Sigmoid colon (tissue), 7 donors: ENCODE measurements around the gene ZNF24. TPM values are rescaled to one million over a fixed set of nuclear protein-coding genes. Genes with fewer than 3 reads are reported as not detected.

Experiments
- DNase-seq: peaks from one replicate; pipeline ENCODE4 v3.0.0-alpha.2; 2019
- H3K27ac ChIP-seq, 4 donors: fragments of 200-600 bp; sonication (generic); one replicate each; pipeline ENCODE4 v1.5.1; 2016 to 2019; ENCODE audit warnings: mild to moderate bottlenecking in 1 of 4
- H3K27me3 ChIP-seq, 3 donors: fragments of 200-600 bp; sonication (generic); one replicate each; pipeline ENCODE4 v1.5.1; 2019; ENCODE audit warnings: mild to moderate bottlenecking in 1 of 3
- H3K36me3 ChIP-seq, 4 donors: fragments of 200-600 bp; sonication (generic); one replicate each; pipeline ENCODE4 v1.5.1; 2016 to 2019
- H3K4me1 ChIP-seq, 4 donors: fragments of 200-600 bp; sonication (generic); one replicate each; pipeline ENCODE4 v1.5.1; 2017 to 2019
- H3K4me3 ChIP-seq, 4 donors: fragments of 200-600 bp; sonication (generic); one replicate each; pipeline ENCODE4 v1.5.1; 2017 to 2019; ENCODE audit warnings: mild to moderate bottlenecking in 2 of 4, moderate library complexity in 1 of 4
- H3K9me3 ChIP-seq, 4 donors: fragments of 200-600 bp in 3 of 4; sonication (generic) in 3 of 4; one replicate each; pipeline versions ENCODE4 v1.5.1 to v1.6.1; 2013 to 2019
- EP300 ChIP-seq, 4 donors: sonication (generic); formaldehyde crosslinking; IDR thresholded peaks; one replicate each; pipeline ENCODE4 v1.6.1; 2017; ENCODE audit warnings: antibody characterized with exemption in 4 of 4
- POLR2A ChIP-seq, 2 donors: fragments of 450-650 bp; IDR thresholded peaks; one replicate each; pipeline ENCODE4 v1.6.1; 2016; ENCODE audit warnings: antibody characterized with exemption in 2 of 2, mild to moderate bottlenecking in 2 of 2, moderate library complexity in 2 of 2
- POLR2AphosphoS5 ChIP-seq, 4 donors: sonication (generic); formaldehyde crosslinking; IDR thresholded peaks; one replicate each; pipeline ENCODE4 v1.6.1; 2017; ENCODE audit warnings: antibody characterized with exemption in 4 of 4
- WGBS, 2 donors: extraction: QIAGEN DNeasy Blood & Tissue Kit; methylation state at CpG; one replicate each; pipeline ENCODE4 v1.1.7; 2013; 5-methylcytosine and 5-hydroxymethylcytosine counted together
- intact Hi-C: fragments of 100-400 bp; cut with DNase I; formaldehyde crosslinking; loops from one replicate; pipeline ENCODE4 v1.15.1; 2023
- polyA plus RNA-seq, 3 donors: library from polyadenylated mRNA; stranded (reverse); fragments of 200-250 nt; gene quantifications; one replicate each; pipeline ENCODE4 v1.2.3, GENCODE V29; 2013
- total RNA-seq, 4 donors: library from RNA; depleted of rRNA; stranded (reverse); fragments of >200 nt; gene quantifications; one replicate each; pipeline ENCODE4 v1.1.0, GENCODE V29; 2016
- TF ChIP-seq, protein P1 (sequence below), 4 experiments: fragments of 450-650 bp in 3 of 4; fragments of 200-600 bp in 1 of 4; IDR thresholded peaks; one replicate each; pipeline ENCODE4 v1.5.1; 2016 to 2019; ENCODE audit warnings: antibody characterized with exemption in 4 of 4, mild to moderate bottlenecking in 3 of 4, moderate library complexity in 2 of 4
- donor health status: healthy with polysubstance abuse.
- donor health status: Bipolar disorder and iron deficiency.
- donor health status: healthy.

ZNF24 gene
- total and polyA plus RNA-seq, 7 donors, result 12.0 to 49.4 (median 32.4) TPM

DNA sequence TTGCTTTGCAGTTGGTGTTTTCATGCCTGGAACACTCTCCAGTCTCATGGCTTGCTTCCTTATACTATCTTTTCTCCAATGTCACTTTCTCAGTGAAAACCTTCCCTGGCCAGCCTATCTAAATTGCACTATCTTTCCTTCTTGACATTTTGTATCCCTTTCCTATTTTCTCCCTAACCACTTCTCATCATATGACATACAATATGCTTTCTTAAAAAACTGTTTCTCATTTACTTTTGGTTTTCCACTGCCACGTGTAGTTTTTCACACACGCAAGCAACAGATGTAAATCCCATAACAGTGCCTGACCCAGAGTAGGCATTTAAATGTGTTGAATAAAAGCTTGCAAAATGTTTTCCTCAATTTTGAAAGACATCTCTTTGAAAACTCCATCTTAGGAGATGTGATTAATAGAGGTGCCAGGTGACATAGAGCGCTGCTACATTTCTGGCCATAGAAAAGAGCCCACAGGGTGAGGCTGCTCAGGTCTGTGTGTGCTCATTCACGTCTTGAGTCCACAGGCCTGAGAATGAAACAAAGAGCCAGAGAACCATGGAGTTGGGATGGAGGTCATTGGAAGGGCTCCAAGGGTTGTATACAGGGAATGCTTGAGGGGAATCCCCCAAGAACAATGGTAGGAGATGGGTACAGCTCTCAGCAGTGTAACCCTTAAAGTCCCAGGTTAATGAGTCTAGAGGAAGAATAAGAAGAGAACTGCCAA lies 12.7 kb downstream of the ZNF24 start:
- DNase-seq, result no peak
- intact Hi-C loops, result no loop called here
- Histone ChIP-seq H3K27me3 (no peaks in the 10 kb centered on the region), H3K4me1 (peaks cover 0 to 14% (median 9%) of the 10 kb centered on the region in 4 donors), H3K27ac (no peak overlapping the region), H3K4me3 (no peak overlapping the region), H3K36me3 (peaks cover 0 to 53% (median 30%) of the 10 kb centered on the region in 4 donors), H3K9me3 (no peaks in the 10 kb centered on the region)
- WGBS, 2 donors, result 73 to 81% methylated on average over 4 of the region's 4 CpGs
- TF ChIP-seq EP300 (IDR thresholded peaks at IDR 0.05), result no peak

DNA sequence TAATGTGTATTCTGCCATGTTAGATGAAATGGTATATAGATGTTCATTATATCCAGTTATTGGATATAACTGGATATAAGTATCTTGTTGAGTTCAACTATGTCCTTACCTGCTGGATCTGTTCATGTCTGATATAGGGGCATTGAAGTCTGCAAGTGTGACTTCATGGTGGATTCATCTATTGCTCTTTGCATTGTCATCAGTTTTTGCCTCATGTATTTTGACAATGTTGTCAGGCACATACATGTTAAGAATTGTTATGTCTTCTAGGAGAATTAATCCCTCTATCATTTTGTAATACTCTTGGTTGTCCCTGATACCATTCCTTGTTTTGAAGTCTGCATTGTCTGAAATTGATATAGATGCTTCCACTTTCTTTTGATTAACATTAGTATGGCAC lies 15.4 kb downstream of the ZNF24 start:
- no peak for TF ChIP-seq POLR2A (IDR thresholded peaks at IDR 0.05)
- TF ChIP-seq, protein P1, sequence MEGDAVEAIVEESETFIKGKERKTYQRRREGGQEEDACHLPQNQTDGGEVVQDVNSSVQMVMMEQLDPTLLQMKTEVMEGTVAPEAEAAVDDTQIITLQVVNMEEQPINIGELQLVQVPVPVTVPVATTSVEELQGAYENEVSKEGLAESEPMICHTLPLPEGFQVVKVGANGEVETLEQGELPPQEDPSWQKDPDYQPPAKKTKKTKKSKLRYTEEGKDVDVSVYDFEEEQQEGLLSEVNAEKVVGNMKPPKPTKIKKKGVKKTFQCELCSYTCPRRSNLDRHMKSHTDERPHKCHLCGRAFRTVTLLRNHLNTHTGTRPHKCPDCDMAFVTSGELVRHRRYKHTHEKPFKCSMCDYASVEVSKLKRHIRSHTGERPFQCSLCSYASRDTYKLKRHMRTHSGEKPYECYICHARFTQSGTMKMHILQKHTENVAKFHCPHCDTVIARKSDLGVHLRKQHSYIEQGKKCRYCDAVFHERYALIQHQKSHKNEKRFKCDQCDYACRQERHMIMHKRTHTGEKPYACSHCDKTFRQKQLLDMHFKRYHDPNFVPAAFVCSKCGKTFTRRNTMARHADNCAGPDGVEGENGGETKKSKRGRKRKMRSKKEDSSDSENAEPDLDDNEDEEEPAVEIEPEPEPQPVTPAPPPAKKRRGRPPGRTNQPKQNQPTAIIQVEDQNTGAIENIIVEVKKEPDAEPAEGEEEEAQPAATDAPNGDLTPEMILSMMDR (IDR thresholded peaks at IDR 0.05), result no peak
- no peak for TF ChIP-seq POLR2AphosphoS5 (IDR thresholded peaks at IDR 0.05)
- no peak for TF ChIP-seq EP300 (IDR thresholded peaks at IDR 0.05)
- DNase-seq, result no peak

DNA sequence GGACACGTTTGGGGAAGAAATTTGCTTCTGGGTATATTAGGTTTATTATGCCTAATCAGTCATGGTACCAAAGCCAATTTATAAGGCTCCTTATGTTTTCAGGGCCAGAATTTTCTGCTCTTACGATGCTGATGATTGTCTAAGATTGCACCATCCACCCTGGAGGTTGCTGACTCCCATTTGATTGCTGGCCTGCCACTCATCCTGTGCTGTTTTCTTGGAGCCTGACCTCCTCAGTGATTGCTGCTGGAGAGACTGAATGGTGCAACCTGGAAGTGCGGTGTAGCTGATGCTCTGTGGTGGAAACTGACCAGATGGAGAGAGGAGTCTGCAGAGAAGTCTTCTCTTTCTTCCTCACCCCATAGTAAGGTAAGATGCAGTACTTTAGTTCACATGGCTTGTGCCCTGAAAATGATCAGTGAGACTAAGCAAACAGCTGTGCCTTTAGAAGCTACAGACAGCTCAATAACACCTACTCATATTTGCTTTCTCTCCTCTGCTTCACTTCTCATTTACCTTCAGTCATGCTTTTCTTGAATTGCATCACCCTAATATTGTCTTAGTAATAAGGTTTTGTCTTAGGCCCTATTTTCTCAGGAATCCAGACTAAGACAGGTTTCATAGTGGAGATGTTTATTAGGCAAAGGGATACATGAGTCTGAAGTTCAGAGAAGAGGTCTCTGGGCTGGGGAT lies 17.4 kb downstream of the ZNF24 start:
- no peak for DNase-seq
- no peak overlapping the region for H3K4me3 ChIP-seq
- H3K27me3 ChIP-seq, result no peaks in the 10 kb centered on the region
- H3K4me1 ChIP-seq, result no peaks in the 10 kb centered on the region
- H3K27ac ChIP-seq, result no peak overlapping the region
- intact Hi-C loops, result no loop called here
- H3K9me3 ChIP-seq, result no peaks in the 10 kb centered on the region
- peaks cover 0 to 6% (median 3%) of the 10 kb centered on the region in 4 donors for H3K36me3 ChIP-seq
- TF ChIP-seq EP300 (IDR thresholded peaks at IDR 0.05) (no peak), POLR2AphosphoS5 (IDR thresholded peaks at IDR 0.05) (no peak), POLR2A (IDR thresholded peaks at IDR 0.05) (no peak)
- TF ChIP-seq, protein P1 (IDR thresholded peaks at IDR 0.05), result no peak
- 59 to 74% methylated on average over 3 of the region's 3 CpGs for whole genome bisulfite sequencing, 2 donors

More for the DNA sequence above, 15.4 kb downstream of the ZNF24 start:
- Histone ChIP-seq H3K27me3 (no peaks in the 10 kb centered on the region), H3K4me3 (no peak overlapping the region), H3K27ac (no peak overlapping the region), H3K36me3 (peaks cover 0 to 26% (median 12%) of the 10 kb centered on the region in 4 donors), H3K9me3 (no peaks in the 10 kb centered on the region), H3K4me1 (no peaks in the 10 kb centered on the region)
- intact Hi-C loops, result no loop called here

DNA sequence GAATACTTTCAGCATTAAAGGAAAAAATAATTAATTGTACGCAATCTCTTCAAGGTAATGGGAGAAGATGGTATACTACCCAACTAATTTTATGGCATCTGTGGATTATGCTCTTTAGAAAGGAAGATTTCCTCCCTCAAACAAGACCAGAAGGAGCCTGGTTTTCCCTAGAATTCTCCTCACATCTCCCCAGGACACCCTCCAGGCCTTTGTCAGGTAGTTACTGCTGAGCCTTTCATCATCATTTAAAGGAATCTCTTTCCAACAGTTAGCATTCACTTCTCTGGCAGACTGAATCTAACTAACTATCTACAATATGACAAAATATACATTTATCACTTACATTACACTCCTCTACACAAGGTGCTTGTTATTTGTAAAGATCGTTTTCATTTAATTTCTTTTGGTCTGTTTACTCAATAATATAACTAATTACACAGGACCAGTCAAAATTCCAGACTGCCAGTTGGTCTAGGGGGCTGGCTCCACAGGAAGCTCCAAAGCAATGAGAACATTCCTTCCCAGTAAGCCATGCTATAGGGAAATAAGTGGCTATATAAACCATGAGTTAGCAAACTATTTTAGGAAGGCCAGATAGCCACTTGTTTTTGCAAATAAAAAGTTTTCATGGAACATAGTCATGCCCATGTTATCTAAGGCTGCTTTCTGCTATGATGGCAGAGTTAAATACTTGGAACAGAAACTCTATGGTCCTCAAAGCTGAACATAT lies 19.1 kb downstream of the ZNF24 start:
- no peaks in the 10 kb centered on the region for H3K9me3 ChIP-seq
- intact Hi-C loops, result no loop called here
- WGBS, 2 donors, result 55 to 78% methylated on average over 2 of the region's 2 CpGs
- no peaks in the 10 kb centered on the region for H3K27me3 ChIP-seq
- no peaks in the 10 kb centered on the region for H3K36me3 ChIP-seq
- H3K27ac ChIP-seq, result no peak overlapping the region
- no peak for DNase-seq
- TF ChIP-seq POLR2A (IDR thresholded peaks at IDR 0.05) (no peak), EP300 (IDR thresholded peaks at IDR 0.05) (no peak), POLR2AphosphoS5 (IDR thresholded peaks at IDR 0.05) (no peak)
- TF ChIP-seq, protein P1 (IDR thresholded peaks at IDR 0.05), result no peak
- no peaks in the 10 kb centered on the region for H3K4me1 ChIP-seq
- H3K4me3 ChIP-seq, result no peak overlapping the region
